Upper lobe of left lung (tissue), 6 donors: Measurements from ENCODE around the gene TOB1. TPM values are rescaled to one million over a fixed set of nuclear protein-coding genes. Genes with fewer than 3 reads are reported as not detected.

ENCODE experiments used
- ATAC-seq, 2 donors: fragments of 200-7000 bp; cut with Tn5 transposase; one replicate each; pipeline ENCODE4 v1.9.1; 2022; ENCODE audit warnings: mild to moderate bottlenecking in 2 of 2, moderate library complexity in 2 of 2; ENCODE audit not compliant: low FRiP score in 2 of 2
- DNase-seq, 2 donors: peaks; one replicate each; pipeline ENCODE4 v3.0.0-alpha.2; 2019 to 2020
- H3K27ac ChIP-seq, 4 donors: fragments of 200-600 bp; sonication (generic); one replicate each; pipeline ENCODE4 v1.5.1; 2016 to 2019
- H3K27me3 ChIP-seq, 4 donors: fragments of 200-600 bp; sonication (generic); one replicate each; pipeline ENCODE4 v1.5.1; 2017 to 2019
- H3K36me3 ChIP-seq, 4 donors: fragments of 200-600 bp; sonication (generic); one replicate each; pipeline ENCODE4 v1.5.1; 2016 to 2019
- H3K4me1 ChIP-seq, 4 donors: fragments of 200-600 bp; sonication (generic); one replicate each; pipeline ENCODE4 v1.5.1; 2018 to 2019
- H3K4me3 ChIP-seq, 4 donors: fragments of 200-600 bp; sonication (generic); one replicate each; pipeline ENCODE4 v1.5.1; 2017 to 2019; ENCODE audit warnings: mild to moderate bottlenecking in 2 of 4, moderate library complexity in 1 of 4
- H3K9me3 ChIP-seq, 4 donors: fragments of 200-600 bp; sonication (generic); one replicate each; pipeline ENCODE4 v1.5.1; 2018 to 2019
- EP300 ChIP-seq, 4 donors: sonication (generic); formaldehyde crosslinking; IDR thresholded peaks; one replicate each; pipeline ENCODE4 v1.5.1; 2017; ENCODE audit warnings: antibody characterized with exemption in 4 of 4, control low read depth in 2 of 4
- POLR2A ChIP-seq, 4 donors: fragments of 450-650 bp; IDR thresholded peaks; one replicate each; pipeline ENCODE4 v1.5.1; 2016 to 2017; ENCODE audit warnings: antibody characterized with exemption in 4 of 4, mild to moderate bottlenecking in 2 of 4
- POLR2AphosphoS5 ChIP-seq, 2 donors: sonication (generic); formaldehyde crosslinking; IDR thresholded peaks; one replicate each; pipeline ENCODE4 v1.5.1; 2017; ENCODE audit warnings: antibody characterized with exemption in 2 of 2
- total RNA-seq, 6 donors: library from RNA; depleted of rRNA in 4 of 6; stranded (reverse); fragments of >200 nt in 4 of 6; gene quantifications; one replicate each; pipeline versions ENCODE4 v1.1.0 to v1.2.1, GENCODE V29; 2016 to 2021
- TF ChIP-seq, protein P1 (sequence below), 6 experiments: fragments of 450-650 bp in 4 of 6; fragments of 200-600 bp in 2 of 6; sonication (generic) in 2 of 6; IDR thresholded peaks; one replicate each; pipeline ENCODE4 v1.5.1; 2016 to 2019; ENCODE audit warnings: antibody characterized with exemption in 6 of 6
- donor health status: DM: no; HTN: no; CAD: no; lungs with moderate emphysema.
- donor health status: DM: no; HTN: yes; CAD: no; lungs with severe emphysema.

The TOB1 gene
- total RNA-seq, 6 donors from 2014 or later, result 16.0 to 98.5 (median 53.5) TPM

DNA sequence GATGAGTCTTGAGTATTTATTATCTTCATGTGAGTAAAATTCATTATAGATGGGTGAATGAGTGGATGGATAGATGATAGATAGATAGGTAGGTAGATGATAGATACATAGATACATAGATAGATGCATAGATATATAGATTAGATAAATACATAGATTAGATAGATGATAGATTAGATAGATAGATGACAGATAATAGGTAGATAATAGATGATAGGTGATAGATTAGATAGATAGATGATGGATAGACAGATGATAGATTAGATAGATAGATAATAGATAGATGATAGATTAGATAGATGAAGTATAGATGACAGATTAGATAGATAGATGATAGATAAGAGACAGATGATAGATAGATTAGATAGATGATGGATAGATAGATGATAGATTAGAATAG, 52.6 kb downstream of the TOB1 start:
- ATAC-seq, result no peak
- Histone ChIP-seq H3K4me1 (peaks cover 3 to 6% (median 5%) of the 10 kb centered on the region in 4 donors), H3K9me3 (no peaks in the 10 kb centered on the region), H3K27me3 (no peaks in the 10 kb centered on the region), H3K4me3 (no peak overlapping the region), H3K36me3 (no peaks in the 10 kb centered on the region), H3K27ac (no peak overlapping the region)
- no peak for TF ChIP-seq POLR2A (IDR thresholded peaks at IDR 0.05)
- no peak for TF ChIP-seq EP300 (IDR thresholded peaks at IDR 0.05)
- TF ChIP-seq, protein P1, sequence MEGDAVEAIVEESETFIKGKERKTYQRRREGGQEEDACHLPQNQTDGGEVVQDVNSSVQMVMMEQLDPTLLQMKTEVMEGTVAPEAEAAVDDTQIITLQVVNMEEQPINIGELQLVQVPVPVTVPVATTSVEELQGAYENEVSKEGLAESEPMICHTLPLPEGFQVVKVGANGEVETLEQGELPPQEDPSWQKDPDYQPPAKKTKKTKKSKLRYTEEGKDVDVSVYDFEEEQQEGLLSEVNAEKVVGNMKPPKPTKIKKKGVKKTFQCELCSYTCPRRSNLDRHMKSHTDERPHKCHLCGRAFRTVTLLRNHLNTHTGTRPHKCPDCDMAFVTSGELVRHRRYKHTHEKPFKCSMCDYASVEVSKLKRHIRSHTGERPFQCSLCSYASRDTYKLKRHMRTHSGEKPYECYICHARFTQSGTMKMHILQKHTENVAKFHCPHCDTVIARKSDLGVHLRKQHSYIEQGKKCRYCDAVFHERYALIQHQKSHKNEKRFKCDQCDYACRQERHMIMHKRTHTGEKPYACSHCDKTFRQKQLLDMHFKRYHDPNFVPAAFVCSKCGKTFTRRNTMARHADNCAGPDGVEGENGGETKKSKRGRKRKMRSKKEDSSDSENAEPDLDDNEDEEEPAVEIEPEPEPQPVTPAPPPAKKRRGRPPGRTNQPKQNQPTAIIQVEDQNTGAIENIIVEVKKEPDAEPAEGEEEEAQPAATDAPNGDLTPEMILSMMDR (IDR thresholded peaks at IDR 0.05), result no peak
- TF ChIP-seq POLR2AphosphoS5 (IDR thresholded peaks at IDR 0.05), result no peak
- DNase-seq, result no peak

Other genes starting within 250 kb of the TOB1 start
- 100 to 1,000 TPM in 1 of 6 donors, 10 to 100 TPM in 5; 34.2 to 268 (median 57.7) TPM for gene ABCC3, start 231.5 kb downstream of the TOB1 start, total RNA-seq
- gene ANKRD40, start 158.4 kb downstream of the TOB1 start, total RNA-seq, result 10 to 100 TPM; 27.9 to 52.9 (median 43.7) TPM
- 100 to 1,000 TPM in 2 of 6 donors, 10 to 100 TPM in 4; 38.2 to 625 (median 91.4) TPM for gene LUC7L3, start 146.8 kb downstream of the TOB1 start, total RNA-seq
- gene ANKRD40CL, start 98.8 kb downstream of the TOB1 start, total RNA-seq, result not detected
- gene WFIKKN2, start 30.8 kb downstream of the TOB1 start, total RNA-seq, result under 1 TPM in 1 of 6 donors, not detected in 5; 0.23 TPM